HG03045 (cell line): Measurements from ENCODE around the gene NRP1.

ENCODE experiments used
- ATAC-seq: cut with Tn5 transposase; IDR thresholded peaks from one replicate; pipeline ENCODE4 v1.9.1; 2021; ENCODE audit warnings: mild to moderate bottlenecking, moderate library complexity; ENCODE audit not compliant: unreplicated experiment

Gene NRP1

GRCh38 chr10:33293531-33294170, 40.8 kb downstream of the NRP1 start:
- no peak for ATAC-seq

DNA sequence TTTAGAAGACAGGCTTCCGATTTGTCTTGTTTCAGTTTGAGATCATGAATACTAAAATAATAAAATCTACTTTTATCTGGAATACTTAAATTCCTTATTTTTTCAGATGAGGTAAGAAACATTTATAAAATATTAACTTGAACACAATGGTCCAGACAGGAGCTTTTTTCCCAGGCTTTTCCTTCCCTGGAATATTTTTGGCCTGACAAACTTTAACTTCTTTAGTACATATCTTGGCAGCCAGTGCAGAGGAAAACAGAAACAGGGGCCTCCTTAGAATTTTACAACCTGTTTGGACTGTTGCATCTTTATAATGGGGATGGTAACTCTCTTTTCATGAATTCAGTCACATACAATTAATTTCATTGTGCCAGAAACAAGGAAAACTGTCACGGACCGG, 41.4 kb downstream of the NRP1 start:
- ATAC-seq, result no peak

DNA sequence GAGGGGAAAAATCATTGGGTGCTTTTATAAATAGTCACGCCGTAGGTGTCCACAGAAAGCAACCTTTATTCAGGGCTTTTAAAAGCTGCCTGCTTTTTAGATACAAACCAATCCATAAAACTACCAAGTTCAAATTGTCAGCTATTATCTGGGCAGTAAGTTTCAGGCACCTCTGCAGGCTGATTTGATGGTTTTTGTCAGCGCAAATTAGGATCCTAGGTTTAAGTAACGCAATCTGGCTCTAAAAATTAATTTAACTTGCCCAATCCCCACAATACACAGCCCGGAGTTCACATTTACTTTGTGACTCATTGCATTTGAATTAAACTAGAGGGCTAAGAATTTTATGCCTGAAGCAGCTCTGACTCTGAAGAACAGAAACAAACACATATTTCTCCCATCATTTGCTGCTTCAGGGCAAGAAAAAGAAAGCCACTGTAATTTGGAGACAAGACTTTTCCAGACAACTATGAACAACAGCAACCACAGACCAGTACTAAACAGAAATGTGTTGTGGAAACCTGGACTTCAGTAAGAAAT, 43.3 kb downstream of the NRP1 start:
- ATAC-seq, result no peak

DNA sequence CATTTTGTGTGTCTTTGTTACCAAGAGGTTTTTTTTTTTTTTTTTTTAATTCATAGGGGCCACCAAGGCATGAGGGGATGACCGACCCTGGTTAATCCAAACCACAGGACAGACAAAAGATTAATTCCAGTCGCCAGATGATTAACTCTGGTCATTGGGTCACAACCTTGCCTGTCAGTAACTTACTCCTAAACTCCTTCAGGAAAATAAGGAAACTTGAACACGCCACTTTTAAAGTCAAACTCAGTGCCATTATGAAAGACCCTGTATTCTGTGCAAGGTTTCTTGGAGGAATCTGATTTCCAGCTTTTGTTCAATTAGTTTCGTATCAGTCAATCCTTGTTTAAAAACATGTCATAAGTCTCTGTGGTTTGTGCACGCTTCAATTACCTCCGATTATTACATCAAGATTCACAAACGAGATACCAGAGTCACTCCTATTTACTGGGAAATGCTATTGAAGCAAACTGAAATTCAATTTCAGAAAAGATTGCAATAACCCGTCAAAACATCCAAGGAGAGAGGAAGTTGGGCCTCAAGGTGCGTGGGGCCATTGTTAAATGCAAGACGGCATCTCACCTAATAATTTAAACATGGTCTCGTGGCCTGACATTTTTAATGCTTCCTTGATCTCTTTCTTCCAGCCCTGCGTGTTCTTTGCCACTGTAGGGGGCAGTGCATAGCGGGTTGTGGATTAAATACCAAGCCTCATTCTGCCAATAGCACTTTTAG, 44.0 kb downstream of the NRP1 start:
- ATAC-seq, result no peak

- no peak for ATAC-seq
These were observed 44.7 kb downstream of the NRP1 start for GRCh38 chr10:33289776-33290175.

- no peak for ATAC-seq
These were observed 46.3 kb downstream of the NRP1 start for GRCh38 chr10:33288127-33288526.

DNA sequence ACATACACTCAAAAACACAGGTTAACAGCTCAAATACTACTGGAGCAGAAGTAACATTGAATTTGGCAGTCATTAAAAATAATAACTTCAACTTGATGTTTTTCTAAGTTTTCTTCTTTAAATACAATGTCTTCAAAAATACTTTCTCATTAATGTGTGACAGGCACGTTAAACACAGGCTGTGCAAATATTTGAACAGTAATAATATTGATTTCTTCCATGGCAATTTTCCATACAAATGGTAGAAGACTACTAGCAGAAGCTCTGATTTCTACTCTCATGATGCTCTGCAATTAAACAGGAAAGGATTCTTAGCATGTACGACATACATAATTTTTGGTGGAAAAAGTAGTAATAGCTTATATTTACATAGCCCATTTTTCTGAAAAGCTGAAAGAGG, 47.4 kb downstream of the NRP1 start:
- no peak for ATAC-seq

- ATAC-seq, result no peak
These were observed 48.1 kb downstream of the NRP1 start for GRCh38 chr10:33286157-33286934.

- ATAC-seq, result no peak
These were observed 49.5 kb downstream of the NRP1 start for GRCh38 chr10:33284945-33285344.

DNA sequence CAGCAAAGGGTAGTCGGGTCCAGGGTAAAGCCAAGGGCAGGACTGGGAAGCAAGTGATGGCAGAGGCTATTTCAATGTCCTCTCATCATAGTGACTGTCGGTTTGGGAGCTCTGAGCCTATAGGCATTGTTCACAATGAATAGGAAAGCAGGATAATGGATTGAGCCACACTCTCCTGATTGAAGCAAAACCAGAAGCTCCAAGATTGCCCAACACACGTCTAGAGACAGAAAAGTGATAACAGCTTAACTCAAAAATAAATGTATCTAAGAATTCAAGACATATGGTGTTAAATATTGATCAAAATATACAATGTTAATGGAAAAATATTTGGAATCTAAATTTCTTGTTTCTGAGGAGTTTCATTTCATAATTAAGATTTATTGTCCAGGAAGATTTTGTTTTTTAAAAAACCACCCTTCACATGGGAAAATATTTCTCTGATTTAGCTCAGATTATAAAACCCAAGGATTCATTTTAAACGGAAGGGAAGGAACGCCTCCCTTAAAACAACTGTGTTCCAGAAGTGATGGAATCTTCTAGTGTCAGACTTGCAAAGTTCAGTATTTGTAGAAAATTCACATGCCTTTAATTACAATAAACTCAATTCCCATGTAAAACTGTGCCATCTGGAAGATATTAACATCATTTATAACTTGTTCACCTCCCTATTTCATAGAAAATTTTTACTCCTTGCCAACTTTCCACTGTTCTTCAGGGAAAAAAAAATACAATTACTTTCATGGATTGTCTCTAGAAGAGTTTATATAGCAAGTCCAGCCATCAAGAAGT, 54.5 kb downstream of the NRP1 start:
- ATAC-seq, result no peak

DNA sequence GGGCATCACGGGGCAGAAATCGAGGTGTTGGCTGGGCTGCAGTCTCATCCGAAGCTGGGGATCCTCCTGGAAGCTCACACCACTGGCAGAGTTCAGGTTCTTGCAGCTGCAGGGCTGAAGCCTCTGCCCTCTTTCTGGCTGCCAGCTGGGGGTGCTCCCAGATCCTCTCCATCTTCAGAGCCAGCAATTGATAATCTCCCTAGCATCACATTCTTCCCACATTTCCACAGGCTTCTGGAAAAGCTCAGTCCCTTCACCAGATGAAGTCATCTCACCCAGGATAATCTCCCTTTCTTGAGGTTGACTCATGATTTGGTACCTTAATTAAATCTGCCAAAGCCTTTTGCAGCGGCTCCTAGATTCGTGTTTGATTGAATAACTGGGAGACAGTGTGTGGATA, 55.2 kb downstream of the NRP1 start:
- ATAC-seq, result no peak

- ATAC-seq, result no peak
These were observed 56.3 kb downstream of the NRP1 start for GRCh38 chr10:33278198-33278597.

GRCh38 chr10:33277135-33277536, 57.3 kb downstream of the NRP1 start:
- no peak for ATAC-seq

- no peak for ATAC-seq
These were observed 58.1 kb downstream of the NRP1 start for GRCh38 chr10:33276282-33276923.

DNA sequence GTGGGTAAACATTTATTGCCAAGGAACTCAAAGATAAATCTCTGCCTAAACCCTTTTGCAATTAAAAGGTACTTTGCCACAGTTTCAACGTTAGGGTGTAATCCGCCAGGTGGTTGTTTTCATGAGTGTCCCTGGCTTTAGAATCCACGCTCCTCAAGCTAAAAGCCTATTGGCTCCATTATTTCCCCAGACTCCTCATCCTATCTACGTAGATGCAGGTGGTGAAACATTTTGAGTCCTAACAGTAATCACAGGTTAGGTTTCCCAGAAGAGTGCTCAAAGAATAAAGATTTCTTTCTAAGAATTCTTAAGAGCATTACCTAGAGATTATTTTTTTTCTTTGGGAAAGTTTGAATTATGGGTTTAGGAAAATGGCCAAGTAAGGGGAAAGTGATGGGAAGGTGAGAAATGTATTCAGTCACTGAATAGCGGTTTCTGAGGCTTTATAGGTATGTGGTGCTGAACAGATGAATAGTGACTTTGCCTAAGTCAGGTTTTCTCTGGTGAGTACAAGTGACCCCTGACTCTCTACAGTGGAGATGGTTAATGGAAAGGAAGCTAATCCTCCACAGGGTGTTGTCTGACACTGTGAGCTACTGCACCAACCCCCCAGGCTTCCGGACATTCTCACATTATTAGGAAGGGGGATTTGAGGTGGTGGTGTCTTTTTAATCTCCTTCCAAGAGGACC, 60.2 kb downstream of the NRP1 start:
- no peak for ATAC-seq

- ATAC-seq, result no peak
These were observed 61.0 kb downstream of the NRP1 start for GRCh38 chr10:33273295-33274002.

DNA sequence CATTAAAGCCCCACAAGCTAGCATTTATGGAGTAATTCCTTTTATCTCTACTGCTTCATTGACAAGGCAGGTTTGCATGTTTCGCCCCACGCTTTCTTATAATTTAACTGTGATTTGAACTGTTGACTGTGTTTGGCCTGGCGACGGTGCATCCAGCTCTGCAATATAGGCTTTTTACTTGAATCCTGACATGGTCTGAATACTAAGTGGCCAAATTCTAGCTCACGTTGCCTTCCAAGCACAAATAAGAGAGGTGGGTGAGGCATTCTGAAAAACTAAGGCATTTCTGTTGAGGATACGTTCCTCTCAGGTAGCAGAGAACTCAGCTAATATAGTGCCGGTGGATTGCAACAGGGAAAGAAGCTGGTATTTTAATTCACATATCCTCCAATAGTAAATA, 61.8 kb downstream of the NRP1 start:
- no peak for ATAC-seq

DNA sequence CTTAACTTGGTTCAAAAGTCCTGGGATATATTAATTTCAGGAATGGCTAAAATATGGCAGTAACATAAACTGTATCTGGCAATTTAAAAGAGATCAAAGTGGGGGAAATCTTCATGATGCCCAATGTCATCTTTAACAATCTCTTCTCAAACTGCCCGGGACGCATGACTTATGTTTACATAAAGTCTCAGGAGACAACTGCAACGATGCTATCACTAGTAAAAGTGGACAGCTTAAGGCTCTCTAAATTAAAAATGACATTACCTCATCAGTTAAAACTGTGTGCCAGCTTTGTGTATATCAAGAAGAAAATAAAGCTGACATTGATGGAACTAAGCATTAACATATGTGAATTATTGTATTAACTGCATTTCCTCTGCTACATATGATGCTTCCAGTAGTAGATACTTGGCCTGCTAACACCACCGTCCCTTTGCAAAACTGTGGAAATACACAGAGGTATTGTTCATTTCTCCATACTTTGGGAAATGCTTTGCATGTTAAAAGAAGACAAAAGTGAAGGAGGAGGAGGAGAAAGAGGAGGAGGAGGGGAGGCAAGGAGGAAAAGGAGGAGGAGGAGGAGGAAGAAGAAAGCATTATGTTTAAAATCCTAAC, 62.4 kb downstream of the NRP1 start:
- no peak for ATAC-seq

DNA sequence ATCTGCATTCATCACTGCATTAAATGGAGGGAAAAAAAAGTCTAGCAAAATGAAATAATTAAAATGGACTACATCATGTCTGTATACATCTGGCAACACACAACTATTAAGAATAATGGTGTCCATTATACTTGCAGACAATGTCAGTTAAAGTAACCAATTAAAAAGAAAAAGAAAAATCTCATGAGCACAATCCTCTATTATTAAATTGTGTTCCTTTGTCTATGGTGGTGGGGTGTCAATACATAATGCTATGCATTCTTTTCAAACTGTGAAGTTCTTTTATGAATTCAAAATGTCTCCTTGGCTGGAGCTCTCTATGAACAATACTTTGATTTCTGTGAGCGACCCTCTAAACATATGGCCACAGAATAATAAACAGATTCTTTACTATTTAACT, 63.5 kb downstream of the NRP1 start:
- ATAC-seq, result no peak
